ENCODE measurements around the gene PDE6B.
"Not testable (repeated sequence)": the region's sequence is repeated elsewhere in the genome, so short reads cannot be mapped to it uniquely, and the experiment has no call there.

Gene PDE6B

GRCh38 chr4:635851-636627, 10.7 kb downstream of the PDE6B start:
- DNase-seq (ENCODE audit: low read depth): no peak

GRCh38 chr4:636628-637159, 11.3 kb downstream of the PDE6B start:
- DNase-seq (ENCODE audit: low read depth): no peak

- DNase-seq (ENCODE audit: low read depth): no peak
These were observed 12.3 kb downstream of the PDE6B start for GRCh38 chr4:637536-638280.

GRCh38 chr4:642366-642765, 17.0 kb downstream of the PDE6B start:
- not testable (repeated sequence) for DNase-seq (ENCODE audit: low read depth)

GRCh38 chr4:646460-646859, 21.1 kb downstream of the PDE6B start:
- DNase-seq (ENCODE audit: low read depth): no peak

GRCh38 chr4:647481-647880, 22.1 kb downstream of the PDE6B start:
- no peak for DNase-seq (ENCODE audit: low read depth)

GRCh38 chr4:648579-649292, 23.4 kb downstream of the PDE6B start:
- DNase-seq (ENCODE audit: low read depth): no peak

GRCh38 chr4:649293-649625, 23.9 kb downstream of the PDE6B start:
- DNase-seq (ENCODE audit: low read depth): no peak

GRCh38 chr4:649751-650310, 24.5 kb downstream of the PDE6B start:
- no peak for DNase-seq (ENCODE audit: low read depth)

GRCh38 chr4:650461-650860, 25.1 kb downstream of the PDE6B start:
- DNase-seq (ENCODE audit: low read depth): no peak

GRCh38 chr4:650951-651883, 25.8 kb downstream of the PDE6B start:
- DNase-seq (ENCODE audit: low read depth): no peak

GRCh38 chr4:651884-652642, 26.7 kb downstream of the PDE6B start:
- no peak for DNase-seq (ENCODE audit: low read depth)

- no peak for DNase-seq (ENCODE audit: low read depth)
These were observed 27.9 kb downstream of the PDE6B start for GRCh38 chr4:653080-653821.

- no peak for DNase-seq (ENCODE audit: low read depth)
These were observed 28.6 kb downstream of the PDE6B start for GRCh38 chr4:653831-654502.

- no peak for DNase-seq (ENCODE audit: low read depth)
These were observed 29.1 kb downstream of the PDE6B start for GRCh38 chr4:654503-654845.

GRCh38 chr4:654871-655463, 29.6 kb downstream of the PDE6B start:
- no peak for DNase-seq (ENCODE audit: low read depth)

GRCh38 chr4:655464-656151, 30.2 kb downstream of the PDE6B start:
- no peak for DNase-seq (ENCODE audit: low read depth)

Measured in stimulated activated CD8-positive, alpha-beta memory T cell treated with anti-CD3 and anti-CD28 coated beads, Interleukin-12 subunit alpha, Interleukin-12 subunit beta, amount 100 ng/mL, for 1 hour (primary cell).